PC-3 (cell line): ENCODE measurements around the gene PINLYP. TPM values are rescaled to one million over a fixed set of nuclear protein-coding genes. Genes with fewer than 3 reads are reported as not detected.

Experiments
- ATAC-seq: fragments of 200-7000 bp; cut with Tn5 transposase; 2 replicates; pipeline ENCODE4 v1.9.1; 2020; ENCODE audit warnings: mild to moderate bottlenecking, moderate library complexity
- BruUV-seq: library from RNA; stranded (reverse); fragments of 400-500 nt; replicated peaks from 2 replicates; lab custom pipeline; 2021; lab: Mats Ljungman, UMichigan
- CTCF ChIA-PET: fragments of 300-600 bp; sonication (Branson Sonifier 250); formaldehyde crosslinking; loops from one replicate; lab custom pipeline; 2022; ENCODE audit warnings: antibody characterized with exemption; lab: Charles Lee
- POLR2A ChIA-PET: fragments of 300-600 bp; sonication (Branson Sonifier 250); formaldehyde crosslinking; loops from one replicate; lab custom pipeline; 2022; ENCODE audit warnings: antibody characterized with exemption; ENCODE audit not compliant: unreplicated experiment; lab: Charles Lee
- DNase-seq: peaks from one replicate; pipeline ENCODE4 v3.0.0-alpha.2; 2015
- H2AFZ ChIP-seq: fragments of 300-600 bp; sonication (generic); 2 replicates; pipeline ENCODE4 v1.6.0; 2016; ENCODE audit warnings: antibody characterized with exemption, low read length
- H3F3A ChIP-seq: fragments of 300-600 bp; sonication (generic); one replicate; pipeline ENCODE4 v1.6.0; 2017; ENCODE audit warnings: antibody characterized with exemption, low read length, control low read depth, mild to moderate bottlenecking; ENCODE audit not compliant: unreplicated experiment
- H3K27ac ChIP-seq: fragments of 300-600 bp; sonication (generic); 2 replicates; pipeline ENCODE4 v1.5.1; 2016; ENCODE audit warnings: mild to moderate bottlenecking, low read length
- H3K27me3 ChIP-seq: fragments of 300-600 bp; sonication (generic); 2 replicates; pipeline ENCODE4 v1.6.1; 2016; ENCODE audit warnings: low read length, mixed read lengths
- H3K36me3 ChIP-seq: fragments of 300-600 bp; sonication (generic); 2 replicates; pipeline ENCODE4 v1.6.1; 2016; ENCODE audit warnings: low read depth, mixed run types, low read length, mixed read lengths
- H3K4me1 ChIP-seq: fragments of 300-600 bp; sonication (generic); 2 replicates; pipeline ENCODE4 v1.5.1; 2016; ENCODE audit warnings: low read length; ENCODE audit not compliant: insufficient read depth
- H3K4me2 ChIP-seq: fragments of 300-600 bp; sonication (generic); 2 replicates; pipeline ENCODE4 v1.6.0; 2016; ENCODE audit warnings: low read length
- H3K4me3 ChIP-seq: fragments of 300-600 bp; sonication (generic); 2 replicates; pipeline ENCODE4 v1.5.1; 2016; ENCODE audit warnings: mild to moderate bottlenecking, low read length, mixed read lengths
- H3K79me2 ChIP-seq: fragments of 300-600 bp; sonication (generic); 2 replicates; pipeline ENCODE4 v1.6.1; 2017; ENCODE audit warnings: low read length, mixed read lengths
- H3K9ac ChIP-seq: fragments of 300-600 bp; sonication (generic); 2 replicates; pipeline ENCODE4 v1.6.0; 2016; ENCODE audit warnings: mild to moderate bottlenecking, low read length
- H3K9me2 ChIP-seq: fragments of 300-600 bp; sonication (generic); replicated peaks from 2 replicates; pipeline ENCODE4 v1.6.1; 2016; ENCODE audit warnings: mixed run types, low read length, mixed read lengths
- H3K9me3 ChIP-seq: fragments of 300-600 bp; sonication (generic); 2 replicates; pipeline ENCODE4 v1.6.1; 2016; ENCODE audit warnings: low read length, mixed read lengths
- H4K20me1 ChIP-seq: fragments of 300-600 bp; sonication (generic); 2 replicates; pipeline ENCODE4 v1.6.1; 2016; ENCODE audit warnings: low read length, mixed read lengths
- CTCF ChIP-seq: fragments of 300-600 bp; sonication (generic); conservative IDR thresholded peaks from 2 replicates; pipeline ENCODE4 v1.5.1; 2017; ENCODE audit warnings: antibody characterized with exemption, low read depth, mild to moderate bottlenecking, low read length
- EZH2 ChIP-seq: fragments of 300-600 bp; sonication (generic); IDR thresholded peaks from one replicate; pipeline ENCODE4 v1.6.1; 2017; ENCODE audit warnings: antibody characterized with exemption, mild to moderate bottlenecking, low read length; ENCODE audit not compliant: unreplicated experiment
- EZH2phosphoT487 ChIP-seq: fragments of 300-600 bp; sonication (generic); IDR thresholded peaks from 2 replicates; pipeline ENCODE4 v1.6.1; 2018; ENCODE audit warnings: mild to moderate bottlenecking, antibody characterized with exemption, low read length, borderline replicate concordance
- intact Hi-C: fragments of 100-400 bp; cut with micrococcal nuclease; formaldehyde crosslinking; loops from 2 replicates; pipeline ENCODE4 v1.9.0; 2023
- total RNA-seq: library from RNA; depleted of rRNA; stranded (reverse); fragments of >200 nt; gene quantifications from 2 replicates; pipeline ENCODE4 v1.2.3, GENCODE V29; 2014

The PINLYP gene
- total RNA-seq, 1 experiment from 2014 or later, result 0.18 TPM

GRCh38 chr19:43570174-43570791 is 5.3 kb upstream of the PINLYP start:
- TF ChIP-seq CTCF (no peak), EZH2 (no peak), EZH2phosphoT487 (no peak)
- DNase-seq (peak; percentile 63), ATAC-seq (peak; percentile 53)
- H3F3A ChIP-seq, result no peaks in the 10 kb centered on the region
- H3K9me3 ChIP-seq, result no peaks in the 10 kb centered on the region
- no peak overlapping the region for H3K4me3 ChIP-seq
- H4K20me1 ChIP-seq, result no peaks in the 10 kb centered on the region
- H2AFZ ChIP-seq, result no peak overlapping the region
- H3K27ac ChIP-seq, result no peak overlapping the region
- ChIA-PET CTCF (no interaction called here), POLR2A (no interaction called here)
- no peaks in the 10 kb centered on the region for H3K27me3 ChIP-seq
- no peak overlapping the region for H3K4me2 ChIP-seq
- peaks cover 18% of the 10 kb centered on the region for H3K79me2 ChIP-seq
- no TSS peak for BruUV-seq
- H3K9me2 ChIP-seq, result no peaks in the 10 kb centered on the region
- H3K4me1 ChIP-seq, result peaks cover 5% of the 10 kb centered on the region; the same call in 1 of the 2 replicates
- H3K9ac ChIP-seq, result no peak overlapping the region
- H3K36me3 ChIP-seq, result no peaks in the 10 kb centered on the region
- intact Hi-C loops, result no loop called here

DNA sequence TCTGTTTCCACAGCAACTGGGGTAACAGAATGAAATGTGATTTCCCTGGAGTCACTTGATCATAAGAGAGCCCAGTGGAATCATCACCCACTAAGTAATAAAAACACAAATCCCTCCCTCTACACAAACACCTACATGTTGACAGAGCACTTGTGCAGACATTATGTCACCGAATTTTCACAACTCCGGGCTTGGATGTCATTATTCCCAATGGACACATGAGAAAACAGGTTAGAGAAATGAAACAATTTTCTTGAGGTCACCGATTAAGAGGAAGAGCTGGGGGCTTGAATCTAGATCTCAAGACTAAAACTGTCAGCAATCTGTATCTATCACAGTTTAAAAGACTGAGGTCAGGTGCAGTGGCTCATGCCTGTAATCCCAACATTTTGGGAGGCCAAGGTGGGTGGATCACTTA is 3.4 kb upstream of the PINLYP start:
- Histone ChIP-seq H3K27me3 (no peaks in the 10 kb centered on the region), H3F3A (no peaks in the 10 kb centered on the region), H2AFZ (no peak overlapping the region), H3K9ac (no peak overlapping the region), H3K4me3 (no peak overlapping the region), H3K9me2 (no peaks in the 10 kb centered on the region), H3K9me3 (no peaks in the 10 kb centered on the region), H3K4me2 (no peak overlapping the region), H3K27ac (no peak overlapping the region), H3K36me3 (no peaks in the 10 kb centered on the region), H3K4me1 (peaks cover 9% of the 10 kb centered on the region), H4K20me1 (no peaks in the 10 kb centered on the region), H3K79me2 (peaks cover 19% of the 10 kb centered on the region)
- POLR2A ChIA-PET, result no interaction called here
- TF ChIP-seq EZH2 (no peak), EZH2phosphoT487 (no peak), CTCF (no peak)
- intact Hi-C loops, result no loop called here
- ATAC-seq (no peak), DNase-seq (no peak)
- BruUV-seq, result no TSS peak
- CTCF ChIA-PET, result no interaction called here
